Measurements from ENCODE around the gene CNKSR1. TPM values are rescaled to one million over a fixed set of nuclear protein-coding genes. Genes with fewer than 3 reads are reported as not detected.

CNKSR1 gene
- total and polyA plus RNA-seq, 8 donors, result 15.8 to 32.9 (median 22.5) TPM

- intact Hi-C loops (cut with DNase I), result loop anchor here in 1 of 2 donors (10.0 kb wide), 1 partner anchor 126 kb away; no protein-coding TSS in a partner anchor
- no peak for ATAC-seq
- DNase-seq, result no peak
- Histone ChIP-seq H3K27me3 (peaks cover 0 to 87% of the 10 kb centered on the region in 2 donors), H3K9me3 (no peaks in the 10 kb centered on the region), H3K36me3 (no peaks in the 10 kb centered on the region), H3K27ac (peak overlapping the region in 1 of 2 donors; percentile 50), H3K4me1 (peaks cover 0 to 30% of the 10 kb centered on the region in 2 donors), H3K4me3 (peak overlapping the region; percentile 29 to 53)
- no peak for TF ChIP-seq CTCF (IDR thresholded peaks at IDR 0.05)
These were observed 16.5 kb upstream of the CNKSR1 start for GRCh38 chr1:26160527-26161414.

- intact Hi-C loops (cut with DNase I), result loop anchor here in 1 of 2 donors (10.0 kb wide), 1 partner anchor 127 kb away; no protein-coding TSS in a partner anchor
- DNase-seq (peak in 2 of 4 donors; percentile 67 to 89), ATAC-seq (peak; percentile 74)
These were observed 15.7 kb upstream of the CNKSR1 start for GRCh38 chr1:26161415-26162219.

GRCh38 chr1:26162220-26162709 is 15.0 kb upstream of the CNKSR1 start:
- H3K27ac ChIP-seq, result no peak overlapping the region
- no peak for ATAC-seq
- H3K27me3 ChIP-seq, result peaks cover 0 to 72% of the 10 kb centered on the region in 2 donors
- intact Hi-C loops (cut with DNase I), result loop anchor here in 1 of 2 donors (10.0 kb wide), 1 partner anchor 127 kb away; no protein-coding TSS in a partner anchor
- peaks cover 0 to 30% of the 10 kb centered on the region in 2 donors for H3K4me1 ChIP-seq
- TF ChIP-seq CTCF (IDR thresholded peaks at IDR 0.05), result no peak
- no peaks in the 10 kb centered on the region for H3K36me3 ChIP-seq
- DNase-seq, result no peak
- H3K9me3 ChIP-seq, result no peaks in the 10 kb centered on the region
- H3K4me3 ChIP-seq, result peak overlapping the region; percentile 29 to 53

More at GRCh38 chr1:26161415-26162219, 15.7 kb upstream of the CNKSR1 start:
- no peak for TF ChIP-seq CTCF (IDR thresholded peaks at IDR 0.05)
- peaks cover 0 to 30% of the 10 kb centered on the region in 2 donors for H3K4me1 ChIP-seq
- H3K27me3 ChIP-seq, result peaks cover 0 to 78% of the 10 kb centered on the region in 2 donors
- H3K4me3 ChIP-seq, result peak overlapping the region; percentile 29 to 53
- H3K36me3 ChIP-seq, result no peaks in the 10 kb centered on the region
- no peaks in the 10 kb centered on the region for H3K9me3 ChIP-seq
- peak overlapping the region in 1 of 2 donors; percentile 41 for H3K27ac ChIP-seq

GRCh38 chr1:26163684-26164035 is 13.6 kb upstream of the CNKSR1 start:
- peaks cover 0 to 30% of the 10 kb centered on the region in 2 donors for H3K4me1 ChIP-seq
- peak overlapping the region; percentile 24 to 25 for H3K4me3 ChIP-seq
- H3K27me3 ChIP-seq, result peaks cover 0 to 66% of the 10 kb centered on the region in 2 donors
- intact Hi-C loops (cut with DNase I), result loop anchor here in 1 of 2 donors (10.0 kb wide), 1 partner anchor 129 kb away; no protein-coding TSS in a partner anchor
- no peak for TF ChIP-seq CTCF (IDR thresholded peaks at IDR 0.05)
- H3K27ac ChIP-seq, result no peak overlapping the region
- DNase-seq (no peak), ATAC-seq (no peak)
- H3K9me3 ChIP-seq, result no peaks in the 10 kb centered on the region
- no peaks in the 10 kb centered on the region for H3K36me3 ChIP-seq

Measured in left lung (tissue), 10 donors.